Kidney epithelial cell (primary cell): ENCODE results near the gene KRT5. TPM values are rescaled to one million over a fixed set of nuclear protein-coding genes. Genes with fewer than 3 reads are reported as not detected.

Experiments used
- DNase-seq: peaks from one replicate; pipeline ENCODE4 v3.0.0-alpha.2; 2010; ENCODE audit warnings: low read depth
- H3K27me3 ChIP-seq: 2 replicates; pipeline ENCODE4 v1.6.0; 2011; ENCODE audit warnings: low read length; ENCODE audit not compliant: control insufficient read depth, insufficient read depth
- H3K36me3 ChIP-seq: 2 replicates; pipeline ENCODE4 v1.5.1; 2011; ENCODE audit warnings: low read length; ENCODE audit not compliant: control insufficient read depth, insufficient read depth
- H3K4me3 ChIP-seq: 2 replicates; pipeline ENCODE4 v1.5.1; 2011; ENCODE audit warnings: low read depth, mild to moderate bottlenecking, control low read depth, low read length
- CTCF ChIP-seq: IDR thresholded peaks from 2 replicates; pipeline ENCODE4 v1.5.1; 2011; ENCODE audit warnings: mild to moderate bottlenecking, moderate library complexity, low read length, control low read depth, inconsistent platforms; ENCODE audit not compliant: insufficient read depth, poor library complexity, severe bottlenecking
- total RNA-seq: library from RNA; depleted of rRNA; stranded (reverse); fragments of >200 nt; gene quantifications from 2 replicates; pipeline ENCODE4 v1.2.3, GENCODE V29; 2015

The KRT5 gene
- total RNA-seq, 1 donor from 2014 or later = not detected

- no peak for TF ChIP-seq CTCF
- H3K36me3 ChIP-seq = no peaks in the 10 kb centered on the region
- H3K4me3 ChIP-seq = no peak overlapping the region
- DNase-seq = no peak
- H3K27me3 ChIP-seq = peaks cover 9% of the 10 kb centered on the region
These were observed 31.1 kb upstream of the KRT5 start for GRCh38 chr12:52551216-52551865.

- DNase-seq = no peak
- no peaks in the 10 kb centered on the region for H3K36me3 ChIP-seq
- H3K27me3 ChIP-seq = peaks cover 2% of the 10 kb centered on the region
- H3K4me3 ChIP-seq = no peak overlapping the region
- no peak for TF ChIP-seq CTCF
These were observed 25.9 kb upstream of the KRT5 start for GRCh38 chr12:52546126-52546525.

GRCh38 chr12:52543985-52544883 is 24.0 kb upstream of the KRT5 start:
- H3K36me3 ChIP-seq = no peaks in the 10 kb centered on the region
- TF ChIP-seq CTCF = no peak
- no peak for DNase-seq

GRCh38 chr12:52542785-52543318 is 22.7 kb upstream of the KRT5 start:
- no peaks in the 10 kb centered on the region for H3K36me3 ChIP-seq
- DNase-seq = no peak
- no peak for TF ChIP-seq CTCF
- no peak overlapping the region for H3K4me3 ChIP-seq
- H3K27me3 ChIP-seq = no peaks in the 10 kb centered on the region

More at GRCh38 chr12:52543985-52544883, 24.0 kb upstream of the KRT5 start:
- H3K27me3 ChIP-seq = no peaks in the 10 kb centered on the region
- H3K4me3 ChIP-seq = no peak overlapping the region

GRCh38 chr12:52542157-52542556 is 22.0 kb upstream of the KRT5 start:
- no peak for DNase-seq
- no peak overlapping the region for H3K4me3 ChIP-seq
- H3K36me3 ChIP-seq = no peaks in the 10 kb centered on the region
- H3K27me3 ChIP-seq = no peaks in the 10 kb centered on the region
- no peak for TF ChIP-seq CTCF
